Panc1 (cell line): ENCODE measurements around the gene AURKB. TPM values are rescaled to one million over a fixed set of nuclear protein-coding genes. Genes with fewer than 3 reads are reported as not detected.
A peak's percentile ranks its signal among the peaks of the same experiment; 100 is the strongest.

ENCODE experiments used
- ATAC-seq: fragments of 200-7000 bp; cut with Tn5 transposase; 2 replicates; pipeline ENCODE4 v1.9.1; 2020; ENCODE audit warnings: mild to moderate bottlenecking, moderate library complexity
- BruUV-seq: library from RNA; stranded (reverse); fragments of 400-500 nt; replicated peaks from 2 replicates; lab custom pipeline; 2021; lab: Mats Ljungman, UMichigan
- CTCF ChIA-PET: fragments of 300-600 bp; sonication (Branson Sonifier 250); formaldehyde crosslinking; loops from one replicate; lab custom pipeline; 2022; ENCODE audit warnings: antibody characterized with exemption; lab: Charles Lee
- POLR2A ChIA-PET: fragments of 300-600 bp; sonication (Branson Sonifier 250); formaldehyde crosslinking; loops from one replicate; lab custom pipeline; 2022; ENCODE audit warnings: antibody characterized with exemption; lab: Charles Lee
- DNase-seq: peaks from one replicate; pipeline ENCODE4 v3.0.0-alpha.2; 2010; ENCODE audit warnings: low read depth, low spot score
- H3K27ac ChIP-seq: 2 replicates; pipeline ENCODE4 v1.5.1; 2011; ENCODE audit warnings: mild to moderate bottlenecking, low read length, inconsistent platforms
- H3K27me3 ChIP-seq: fragments of 200-500 bp; sonication (Bioruptor generic); 2 replicates; pipeline ENCODE4 v1.6.0; 2014; ENCODE audit warnings: low read length, inconsistent platforms; ENCODE audit not compliant: control insufficient read depth, insufficient read depth
- H3K36me3 ChIP-seq: fragments of 200-500 bp; sonication (Bioruptor generic); 2 replicates; pipeline ENCODE4 v1.5.1; 2014; ENCODE audit warnings: inconsistent platforms, mild to moderate bottlenecking, low read length, moderate library complexity; ENCODE audit not compliant: control insufficient read depth, insufficient read depth
- H3K4me1 ChIP-seq: 2 replicates; pipeline ENCODE4 v1.5.1; 2011; ENCODE audit warnings: inconsistent platforms, mild to moderate bottlenecking, low read length, moderate library complexity; ENCODE audit not compliant: control insufficient read depth, insufficient read depth
- H3K4me3 ChIP-seq, 2 experiments: 2 replicates each; pipeline ENCODE4 v1.5.1; 2011 to 2012; ENCODE audit warnings: low read depth in 2 of 2, low read length in 2 of 2, mild to moderate bottlenecking in 2 of 2, inconsistent platforms in 1 of 2, moderate library complexity in 1 of 2
- H3K9me3 ChIP-seq: fragments of 200-500 bp; sonication (Bioruptor generic); 2 replicates; pipeline ENCODE4 v1.5.1; 2014; ENCODE audit warnings: low read depth, mild to moderate bottlenecking, inconsistent platforms, low read length, moderate library complexity; ENCODE audit not compliant: control insufficient read depth, insufficient read depth
- POLR2AphosphoS5 ChIP-seq: IDR thresholded peaks from 2 replicates; pipeline ENCODE4 v1.6.1; 2012; ENCODE audit warnings: mild to moderate bottlenecking, low read depth, low read length, moderate library complexity
- REST ChIP-seq, 2 experiments: IDR thresholded peaks; 2 replicates each; pipeline ENCODE4 v1.6.1; 2011 to 2012; ENCODE audit warnings: low read depth in 2 of 2, control low read depth in 1 of 2, low read length in 1 of 2, mild to moderate bottlenecking in 1 of 2, moderate library complexity in 1 of 2; ENCODE audit not compliant: insufficient read depth in 1 of 2
- SIN3A ChIP-seq: IDR thresholded peaks from 2 replicates; pipeline ENCODE4 v1.6.1; 2012; ENCODE audit warnings: low read depth, mild to moderate bottlenecking, low read length, moderate library complexity, borderline replicate concordance; ENCODE audit not compliant: insufficient read depth
- TCF7L2 ChIP-seq: IDR thresholded peaks from 2 replicates; pipeline ENCODE4 v1.6.1; 2011; ENCODE audit warnings: mild to moderate bottlenecking, low read depth, low read length, inconsistent platforms
- in situ Hi-C: cut with HindIII; loops from 2 replicates; pipeline ENCODE4 v1.10.0; 2016; ENCODE audit warnings: low sequenced_read_pairs, low pct_unique_long_range_greater_than_20kb
- intact Hi-C: fragments of 100-400 bp; cut with micrococcal nuclease; formaldehyde crosslinking; loops from one replicate; pipeline ENCODE4 v1.10.0; 2022; ENCODE audit not compliant: unreplicated experiment
- total RNA-seq: library from RNA; stranded (reverse); gene quantifications from one replicate; pipeline ENCODE4 v1.2.1, GENCODE V29; 2021; ENCODE audit not compliant: unreplicated experiment
- TF ChIP-seq, protein P1 (sequence below): fragments of 450-650 bp; IDR thresholded peaks from 2 replicates; pipeline ENCODE4 v1.5.1; 2017; ENCODE audit warnings: mild to moderate bottlenecking

AURKB gene
- total RNA-seq, 1 experiment from 2014 or later = 85.8 TPM

- Histone ChIP-seq H3K4me1 (peaks cover 29% of the 10 kb centered on the region), H3K27me3 (no peaks in the 10 kb centered on the region), H3K36me3 (no peaks in the 10 kb centered on the region; the same call in none of the 2 replicates), H3K27ac (peak overlapping the region; percentile 71), H3K4me3 (peak overlapping the region; percentile 53 to 84), H3K9me3 (no peaks in the 10 kb centered on the region)
- ATAC-seq (peak; percentile 65), DNase-seq (no peak)
- ChIA-PET CTCF (interaction anchor here (0.6 kb wide), 1 partner anchor 103 kb away, joined by 8 read pairs; no protein-coding TSS in a partner anchor), POLR2A (interaction anchor here (1.3 kb wide), 1 partner anchor 10 kb away, joined by 17 read pairs; no protein-coding TSS in a partner anchor)
- TF ChIP-seq, protein P1, sequence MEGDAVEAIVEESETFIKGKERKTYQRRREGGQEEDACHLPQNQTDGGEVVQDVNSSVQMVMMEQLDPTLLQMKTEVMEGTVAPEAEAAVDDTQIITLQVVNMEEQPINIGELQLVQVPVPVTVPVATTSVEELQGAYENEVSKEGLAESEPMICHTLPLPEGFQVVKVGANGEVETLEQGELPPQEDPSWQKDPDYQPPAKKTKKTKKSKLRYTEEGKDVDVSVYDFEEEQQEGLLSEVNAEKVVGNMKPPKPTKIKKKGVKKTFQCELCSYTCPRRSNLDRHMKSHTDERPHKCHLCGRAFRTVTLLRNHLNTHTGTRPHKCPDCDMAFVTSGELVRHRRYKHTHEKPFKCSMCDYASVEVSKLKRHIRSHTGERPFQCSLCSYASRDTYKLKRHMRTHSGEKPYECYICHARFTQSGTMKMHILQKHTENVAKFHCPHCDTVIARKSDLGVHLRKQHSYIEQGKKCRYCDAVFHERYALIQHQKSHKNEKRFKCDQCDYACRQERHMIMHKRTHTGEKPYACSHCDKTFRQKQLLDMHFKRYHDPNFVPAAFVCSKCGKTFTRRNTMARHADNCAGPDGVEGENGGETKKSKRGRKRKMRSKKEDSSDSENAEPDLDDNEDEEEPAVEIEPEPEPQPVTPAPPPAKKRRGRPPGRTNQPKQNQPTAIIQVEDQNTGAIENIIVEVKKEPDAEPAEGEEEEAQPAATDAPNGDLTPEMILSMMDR = no peak
- TF ChIP-seq SIN3A = no peak
- TF ChIP-seq POLR2AphosphoS5 = no peak
- no peak for TF ChIP-seq REST (IDR thresholded peaks at IDR 0.05; ENCODE audit: insufficient read depth in 1 of 2, low read depth in 2 of 2, low read length in 1 of 2)
- no peak for TF ChIP-seq TCF7L2
- intact Hi-C loops = no loop called here
- no TSS peak for BruUV-seq
- in situ Hi-C loops = no loop called here
Observed at GRCh38 chr17:8162997-8163977, 47.1 kb downstream of the AURKB start.

- ChIA-PET POLR2A (no interaction called here), CTCF (no interaction called here)
- ATAC-seq (peak; percentile 74), DNase-seq (no peak)
- peak within 1 kb of the TSS; percentile 79 to 84 for H3K4me3 ChIP-seq
- TF ChIP-seq REST (IDR thresholded peaks at IDR 0.05; ENCODE audit: insufficient read depth in 1 of 2, low read depth in 2 of 2, low read length in 1 of 2) (no peak), POLR2AphosphoS5 (0 out of 2 replicates have a peak, but pooled peaks have one; percentile 29)
- intact Hi-C loops (no loop called here), in situ Hi-C loops (no loop called here)
- H3K27me3 ChIP-seq = no peaks in the 10 kb centered on the region
- H3K4me1 ChIP-seq = peaks cover 29% of the 10 kb centered on the region
- H3K27ac ChIP-seq = peak within 1 kb of the TSS; percentile 79
- BruUV-seq = no TSS peak
- no peaks in the 10 kb centered on the region; the same call in none of the 2 replicates for H3K36me3 ChIP-seq
- H3K9me3 ChIP-seq = no peaks in the 10 kb centered on the region
Observed at GRCh38 chr17:8162233-8162996, 48.0 kb downstream of the AURKB start, which contains the start of gene VAMP2. TSS of gene VAMP2 (minus strand) at chr17:8162948. CDS start at chr17:8162879, 69 bp downstream.
